Liver (tissue), 9 donors: ENCODE data around the gene P3H4. TPM values are rescaled to one million over a fixed set of nuclear protein-coding genes. Genes with fewer than 3 reads are reported as not detected.

Experiments
- DNase-seq: peaks from one replicate; pipeline ENCODE4 v3.0.0-alpha.2; 2017; ENCODE audit warnings: low spot score
- H3K27ac ChIP-seq, 2 donors: one replicate each; pipeline ENCODE4 v1.7.0; 2013; ENCODE audit warnings: inconsistent platforms in 2 of 2, low read length in 2 of 2, control low read depth in 1 of 2, low read depth in 1 of 2, mild to moderate bottlenecking in 1 of 2
- H3K27me3 ChIP-seq, 4 donors: one replicate each; pipeline versions ENCODE4 v1.6.1 to v1.7.0; 2013; ENCODE audit warnings: low read length in 3 of 4, inconsistent platforms in 1 of 4, mild to moderate bottlenecking in 1 of 4, moderate library complexity in 1 of 4; ENCODE audit not compliant: control insufficient read depth in 4 of 4, insufficient read depth in 4 of 4
- H3K36me3 ChIP-seq, 4 donors: one replicate each; pipeline versions ENCODE4 v1.6.1 to v1.7.0; 2013; ENCODE audit warnings: low read length in 3 of 4, mild to moderate bottlenecking in 3 of 4, low read depth in 1 of 4, moderate library complexity in 1 of 4; ENCODE audit not compliant: control insufficient read depth in 4 of 4, insufficient read depth in 3 of 4
- H3K4me1 ChIP-seq, 4 donors: one replicate each; pipeline versions ENCODE4 v1.6.1 to v1.7.0; 2013; ENCODE audit warnings: low read length in 3 of 4, mild to moderate bottlenecking in 3 of 4, moderate library complexity in 1 of 4; ENCODE audit not compliant: control insufficient read depth in 4 of 4, insufficient read depth in 4 of 4
- H3K4me3 ChIP-seq, 3 donors: one replicate each; pipeline versions ENCODE4 v1.6.1 to v1.7.0; 2013; ENCODE audit warnings: low read length in 3 of 3, control low read depth in 1 of 3, low read depth in 1 of 3, mild to moderate bottlenecking in 1 of 3
- H3K9ac ChIP-seq, 2 donors: one replicate each; pipeline ENCODE4 v1.7.0; 2013; ENCODE audit warnings: low read length in 2 of 2, mild to moderate bottlenecking in 2 of 2, moderate library complexity in 2 of 2, control low read depth in 1 of 2, low read depth in 1 of 2
- H3K9me3 ChIP-seq, 4 donors: one replicate each; pipeline versions ENCODE4 v1.6.1 to v1.7.0; 2013; ENCODE audit warnings: low read length in 3 of 4; ENCODE audit not compliant: control insufficient read depth in 4 of 4
- ATF3 ChIP-seq: IDR thresholded peaks from 2 replicates; pipeline ENCODE4 v1.6.1; 2016; ENCODE audit warnings: antibody characterized with exemption
- FOXA1 ChIP-seq: IDR thresholded peaks from 2 replicates; pipeline ENCODE4 v1.6.1; 2016; ENCODE audit warnings: antibody characterized with exemption
- FOXA2 ChIP-seq: IDR thresholded peaks from 2 replicates; pipeline ENCODE4 v1.6.1; 2016; ENCODE audit warnings: antibody characterized with exemption
- GABPA ChIP-seq, 2 donors: IDR thresholded peaks in 1 of 2; conservative IDR thresholded peaks in 1 of 2; 2 replicates each; pipeline ENCODE4 v1.6.1; 2016; ENCODE audit warnings: antibody characterized with exemption in 2 of 2, mild to moderate bottlenecking in 1 of 2, moderate library complexity in 1 of 2
- REST ChIP-seq: IDR thresholded peaks from 2 replicates; pipeline ENCODE4 v1.6.1; 2016; ENCODE audit warnings: antibody characterized with exemption, mild to moderate bottlenecking
- SP1 ChIP-seq: IDR thresholded peaks from 2 replicates; pipeline ENCODE4 v1.6.1; 2018; ENCODE audit warnings: antibody characterized with exemption, mild to moderate bottlenecking
- TAF1 ChIP-seq: conservative IDR thresholded peaks from 2 replicates; pipeline ENCODE4 v1.6.1; 2016; ENCODE audit warnings: antibody characterized with exemption, mild to moderate bottlenecking
- YY1 ChIP-seq: IDR thresholded peaks from 2 replicates; pipeline ENCODE4 v1.6.1; 2016; ENCODE audit warnings: antibody characterized with exemption, mild to moderate bottlenecking
- whole genome bisulfite sequencing: extraction: QIAGEN DNeasy Blood & Tissue Kit; methylation state at CpG from one replicate; pipeline ENCODE4 v1.1.7; 2013; 5-methylcytosine and 5-hydroxymethylcytosine counted together
- polyA plus RNA-seq, 2 donors: library from polyadenylated mRNA; stranded (reverse) in 1 of 2; unstranded in 1 of 2; fragments of 200-250 nt in 1 of 2; fragments of >200 nt in 1 of 2; fragmentation: Nextera tagmentation in 1 of 2; extraction: Ambion mirVana in 1 of 2; gene quantifications; one replicate each; pipeline versions ENCODE4 v1.2.1 to v1.2.3, GENCODE V29; 2013 to 2015
- total RNA-seq, 2 donors: library from RNA; depleted of rRNA; stranded (reverse); fragments of >200 nt; gene quantifications; one replicate each; pipeline ENCODE4 v1.2.3, GENCODE V29; 2014
- TF ChIP-seq, protein P1 (sequence below): IDR thresholded peaks from 2 replicates; pipeline ENCODE4 v1.6.1; 2016; ENCODE audit warnings: antibody characterized with exemption
- donor health status: healthy.
- donor health status: healthy.
- donor health status: healthy.
- donor health status: healthy.
- donor health status: healthy.

The P3H4 gene
- total and polyA plus RNA-seq, 4 donors = 1.7 to 5.6 (median 2.3) TPM

- Histone ChIP-seq H3K4me1 (no peaks in the 10 kb centered on the region), H3K27ac (no peak overlapping the region), H3K36me3 (peaks cover 4 to 28% (median 7%) of the 10 kb centered on the region in 4 donors), H3K4me3 (no peak overlapping the region), H3K9me3 (no peaks in the 10 kb centered on the region), H3K9ac (no peak overlapping the region), H3K27me3 (no peaks in the 10 kb centered on the region)
- WGBS = 93% methylated on average over 19 of the region's 19 CpGs
- TF ChIP-seq REST (no peak), GABPA (IDR thresholded peaks at IDR 0.05 in 1 of 2, conservative IDR thresholded peaks at IDR 0.05 in 1 of 2) (no peak), FOXA1 (no peak), SP1 (no peak)
- no peak for DNase-seq
Measured at GRCh38 chr17:41825175-41825845, 13.6 kb upstream of the P3H4 start.

DNA sequence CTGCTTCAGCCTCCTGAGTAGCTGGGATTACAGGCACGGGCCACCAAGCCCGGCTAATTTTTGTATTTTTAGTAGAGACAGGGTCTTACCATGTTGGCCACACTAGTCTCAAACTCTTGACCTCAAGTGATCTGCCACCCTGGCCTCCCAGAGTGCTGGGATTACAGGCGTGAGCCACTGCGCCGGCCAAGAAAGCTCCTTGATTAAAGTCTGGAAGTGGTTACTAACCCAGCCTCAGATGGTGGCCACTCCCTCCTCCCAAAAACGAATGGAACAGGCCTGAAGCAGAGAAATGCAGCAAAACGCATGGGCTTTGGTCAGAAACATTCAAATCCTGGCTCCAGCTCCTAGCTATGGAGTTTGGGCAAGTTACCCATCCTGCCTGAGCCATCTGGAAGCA is 12.3 kb upstream of the P3H4 start:
- no peaks in the 10 kb centered on the region for H3K27me3 ChIP-seq
- H3K9me3 ChIP-seq = no peaks in the 10 kb centered on the region
- no peak overlapping the region for H3K4me3 ChIP-seq
- no peak for DNase-seq
- no peaks in the 10 kb centered on the region for H3K4me1 ChIP-seq
- TF ChIP-seq FOXA2 = no peak
- no peak for TF ChIP-seq ATF3
- no peak for TF ChIP-seq YY1
- TF ChIP-seq, protein P1, sequence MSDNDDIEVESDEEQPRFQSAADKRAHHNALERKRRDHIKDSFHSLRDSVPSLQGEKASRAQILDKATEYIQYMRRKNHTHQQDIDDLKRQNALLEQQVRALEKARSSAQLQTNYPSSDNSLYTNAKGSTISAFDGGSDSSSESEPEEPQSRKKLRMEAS = no peak
- TF ChIP-seq TAF1 = no peak
- no peak for TF ChIP-seq REST
- TF ChIP-seq SP1 = no peak
- H3K9ac ChIP-seq = no peak overlapping the region
- WGBS = 73% methylated on average over 7 of the region's 7 CpGs
- H3K36me3 ChIP-seq = peaks cover 0 to 19% (median 4%) of the 10 kb centered on the region in 4 donors
- no peak overlapping the region for H3K27ac ChIP-seq
